Lower leg skin (tissue), 4 donors: ENCODE measurements around the gene RGS4. TPM values are rescaled to one million over a fixed set of nuclear protein-coding genes. Genes with fewer than 3 reads are reported as not detected.
"Not testable (repeated sequence)": the region's sequence is repeated elsewhere in the genome, so short reads cannot be mapped to it uniquely, and the experiment has no call there.

Experiments used
- DNase-seq, 2 donors: peaks; one replicate each; pipeline ENCODE4 v3.0.0-alpha.2; 2019; ENCODE audit warnings: low spot score in 2 of 2
- H3K4me3 ChIP-seq: fragments of 200-600 bp; sonication (generic); 2 replicates; pipeline ENCODE4 v1.5.1; 2017; ENCODE audit warnings: mild to moderate bottlenecking, low read depth; ENCODE audit not compliant: poor library complexity, severe bottlenecking
- CTCF ChIP-seq, 3 donors: fragments of 450-650 bp; IDR thresholded peaks; one replicate each; pipeline ENCODE4 v1.5.1; 2016; ENCODE audit warnings: antibody characterized with exemption in 3 of 3, mild to moderate bottlenecking in 3 of 3, moderate library complexity in 2 of 3
- POLR2A ChIP-seq, 2 donors: fragments of 450-650 bp; IDR thresholded peaks; one replicate each; pipeline ENCODE4 v1.6.1; 2016 to 2017; ENCODE audit warnings: antibody characterized with exemption in 2 of 2, mild to moderate bottlenecking in 1 of 2, moderate library complexity in 1 of 2
- WGBS, 2 donors: methylation state at CpG; one replicate each; pipeline ENCODE4 v1.1.5; 2018; 5-methylcytosine and 5-hydroxymethylcytosine counted together
- intact Hi-C: fragments of 100-400 bp; cut with DNase I; formaldehyde crosslinking; loops from one replicate; pipeline ENCODE4 v1.15.0; 2023; ENCODE audit warnings: low total_unique reads
- total RNA-seq, 4 donors: library from RNA; depleted of rRNA; stranded (reverse); fragments of >200 nt; gene quantifications; one replicate each; pipeline ENCODE4 v1.1.0, GENCODE V29; 2016

The RGS4 gene
- total RNA-seq, 4 donors from 2014 or later: 0.36 to 0.42 TPM; not detected in 2

GRCh38 chr1:163084330-163084729 lies 15.2 kb downstream of the RGS4 start:
- intact Hi-C loops: no loop called here
- 48 to 61% methylated on average over 1 of the region's 1 CpG for WGBS, 2 donors
- no peak overlapping the region for H3K4me3 ChIP-seq
- DNase-seq: no peak
- TF ChIP-seq POLR2A (IDR thresholded peaks at IDR 0.05) (no peak), CTCF (IDR thresholded peaks at IDR 0.05) (no peak)

GRCh38 chr1:163085041-163085903 lies 16.1 kb downstream of the RGS4 start:
- intact Hi-C loops: no loop called here
- no peak for DNase-seq
- TF ChIP-seq POLR2A (IDR thresholded peaks at IDR 0.05) (no peak), CTCF (IDR thresholded peaks at IDR 0.05) (no peak)
- no peak overlapping the region for H3K4me3 ChIP-seq
- 26 to 30% methylated on average over 4 of the region's 4 CpGs for WGBS, 2 donors

- WGBS, 2 donors: 46 to 61% methylated on average over 2 of the region's 2 CpGs
- intact Hi-C loops: no loop called here
- H3K4me3 ChIP-seq: no peak overlapping the region
- DNase-seq: no peak
- no peak for TF ChIP-seq POLR2A (IDR thresholded peaks at IDR 0.05)
- no peak for TF ChIP-seq CTCF (IDR thresholded peaks at IDR 0.05)
Observed at GRCh38 chr1:163085904-163086268, 16.7 kb downstream of the RGS4 start.

- WGBS, 2 donors: 73 to 81% methylated on average over 4 of the region's 4 CpGs
- H3K4me3 ChIP-seq, intact Hi-C loops, DNase-seq: not testable (repeated sequence)
Observed at GRCh38 chr1:163089117-163089516, 20.0 kb downstream of the RGS4 start.

GRCh38 chr1:163090321-163090945 lies 21.3 kb downstream of the RGS4 start:
- DNase-seq: no peak
- no peak overlapping the region for H3K4me3 ChIP-seq
- TF ChIP-seq CTCF (IDR thresholded peaks at IDR 0.05): no peak
- TF ChIP-seq POLR2A (IDR thresholded peaks at IDR 0.05): no peak
- WGBS, 2 donors: 91% methylated on average over 3 of the region's 3 CpGs
- intact Hi-C loops: no loop called here

GRCh38 chr1:163093169-163093568 lies 24.0 kb downstream of the RGS4 start:
- intact Hi-C loops: no loop called here
- no peak for DNase-seq
- TF ChIP-seq POLR2A (IDR thresholded peaks at IDR 0.05) (no peak), CTCF (IDR thresholded peaks at IDR 0.05) (no peak)
- no peak overlapping the region for H3K4me3 ChIP-seq
- WGBS, 2 donors: 56 to 60% methylated on average over 4 of the region's 4 CpGs
